NT2/D1 (cell line): ENCODE data around the gene GIMAP1.

ENCODE experiments used
- YY1 ChIP-seq: IDR thresholded peaks from 2 replicates; pipeline ENCODE4 v1.6.1; 2011; ENCODE audit not compliant: insufficient read length, insufficient read depth
- ZNF274 ChIP-seq: IDR thresholded peaks from 2 replicates; pipeline ENCODE4 v1.6.1; 2011; ENCODE audit warnings: mild to moderate bottlenecking, low read depth, low read length

GRCh38 chr7:150739033-150739432, 22.6 kb downstream of the GIMAP1 start:
- TF ChIP-seq YY1 (no peak), ZNF274 (no peak)
